ENCODE results near the gene GOPC. TPM values are rescaled to one million over a fixed set of nuclear protein-coding genes. Genes with fewer than 3 reads are reported as not detected.
A peak's percentile ranks its signal among the peaks of the same experiment; 100 is the strongest.

The GOPC gene
- total and polyA plus RNA-seq, 2 donors (not counting 1 experiment from before 2014, with no cell fraction given) = 8.9 to 26.7 TPM

GRCh38 chr6:117547688-117548621 lies 54.4 kb downstream of the GOPC start:
- no peak for TF ChIP-seq CTCF (IDR thresholded peaks at IDR 0.05)
- DNase-seq (peak; percentile 46), ATAC-seq (ENCODE audit: low read depth) (peak; percentile 67)
- intact Hi-C loops (cut with micrococcal nuclease) = no loop called here
- peaks cover 0 to 20% (median 4%) of the 10 kb centered on the region in 4 experiments for H3K27me3 ChIP-seq (replicated peaks in 1 of 4; ENCODE audit: control extremely low read depth in 1 of 4, control insufficient read depth in 3 of 4, insufficient read depth in 4 of 4, low read length in 3 of 4)
- H3K4me2 ChIP-seq (replicated peaks; ENCODE audit: low read depth, low read length, poor library complexity, severe bottlenecking) = peak overlapping the region; percentile 88
- no peaks in the 10 kb centered on the region for H3K79me2 ChIP-seq (ENCODE audit: control insufficient read depth, insufficient read depth, low read length)
- peak overlapping the region; percentile 68 for H3K9ac ChIP-seq (ENCODE audit: low read length)
- peaks cover 23% of the 10 kb centered on the region for H3K27me3 Mint-ChIP-seq
- ChIA-PET POLR2A (no interaction called here), CTCF (interaction anchor here (1.1 to 1.7 kb wide), 3 partner anchors 57 to 99 kb away, joined by 3 to 6 read pairs (median 4); no protein-coding TSS in a partner anchor)
- peak overlapping the region; percentile 81 for H3K4me3 Mint-ChIP-seq
- no peak overlapping the region for H3K27ac ChIP-seq (ENCODE audit: low read length in 2 of 2)
- no peaks in the 10 kb centered on the region for H3K36me3 ChIP-seq (replicated peaks in 1 of 2; ENCODE audit: control extremely low read depth in 1 of 2, control insufficient read depth in 1 of 2, extremely low read depth in 1 of 2, insufficient read depth in 2 of 2, low read length in 1 of 2)
- H4K20me1 ChIP-seq (ENCODE audit: control insufficient read depth, insufficient read depth, low read length, poor library complexity, severe bottlenecking) = no peaks in the 10 kb centered on the region
- H3K4me1 Mint-ChIP-seq = peaks cover 15% of the 10 kb centered on the region
- H3K4me1 ChIP-seq (ENCODE audit: control insufficient read depth in 2 of 2, insufficient read depth in 2 of 2, low read length in 2 of 2) = peaks cover 13 to 15% of the 10 kb centered on the region in 2 donors
- H3K9me3 Mint-ChIP-seq (ENCODE audit: insufficient read depth) = no peaks in the 10 kb centered on the region
- H3K27ac Mint-ChIP-seq = no peak overlapping the region
- peak overlapping the region; percentile 82 for H2AFZ ChIP-seq (ENCODE audit: insufficient read depth, low read depth, low read length, poor library complexity, severe bottlenecking)
- peak overlapping the region in 4 of 5 experiments; percentile 25 to 59 (median 52) for H3K4me3 ChIP-seq (ENCODE audit: control extremely low read depth in 1 of 5, extremely low read depth in 1 of 5, insufficient read depth in 1 of 5, low read depth in 2 of 5, low read length in 4 of 5)
- WGBS (ENCODE audit: insufficient coverage) = 22% methylated on average over 63 of the region's 64 CpGs
- peaks cover 0 to 4% (median 0%) of the 10 kb centered on the region in 3 donors for H3K9me3 ChIP-seq (ENCODE audit: control extremely low read depth in 1 of 3, control insufficient read depth in 2 of 3, insufficient read depth in 1 of 3, low read length in 2 of 3)

DNA sequence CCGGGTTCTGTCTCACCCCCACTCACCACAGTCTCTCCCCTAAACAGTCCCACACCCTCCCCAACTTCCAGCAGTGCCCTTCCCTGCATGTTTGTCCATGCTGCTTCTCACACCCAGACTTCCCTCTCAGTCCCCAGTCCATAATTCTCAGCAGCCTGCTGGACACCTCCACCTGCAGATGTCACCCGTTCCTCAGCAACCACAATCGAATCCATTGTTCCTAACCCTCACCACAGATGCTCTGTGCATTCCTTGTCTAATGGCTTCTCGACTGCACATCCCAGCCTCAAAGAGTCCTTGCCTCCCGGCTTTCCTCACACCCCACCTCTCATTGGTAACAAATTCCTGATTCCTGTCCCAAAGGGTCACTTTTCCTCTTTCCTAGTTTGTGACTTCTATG lies 55.6 kb downstream of the GOPC start:
- DNase-seq (no peak), ATAC-seq (ENCODE audit: low read depth) (no peak)
- Histone ChIP-seq H3K27me3 (replicated peaks in 1 of 4; ENCODE audit: control extremely low read depth in 1 of 4, control insufficient read depth in 3 of 4, insufficient read depth in 4 of 4, low read length in 3 of 4) (peaks cover 0 to 20% (median 4%) of the 10 kb centered on the region in 4 experiments), H3K79me2 (ENCODE audit: control insufficient read depth, insufficient read depth, low read length) (no peaks in the 10 kb centered on the region), H4K20me1 (ENCODE audit: control insufficient read depth, insufficient read depth, low read length, poor library complexity, severe bottlenecking) (no peaks in the 10 kb centered on the region), H3K4me2 (replicated peaks; ENCODE audit: low read depth, low read length, poor library complexity, severe bottlenecking) (no peak overlapping the region), H3K4me3 (ENCODE audit: control extremely low read depth in 1 of 5, extremely low read depth in 1 of 5, insufficient read depth in 1 of 5, low read depth in 2 of 5, low read length in 4 of 5) (no peak overlapping the region), H2AFZ (ENCODE audit: insufficient read depth, low read depth, low read length, poor library complexity, severe bottlenecking) (no peak overlapping the region), H3K9me3 (ENCODE audit: control extremely low read depth in 1 of 3, control insufficient read depth in 2 of 3, insufficient read depth in 1 of 3, low read length in 2 of 3) (peaks cover 0 to 4% (median 0%) of the 10 kb centered on the region in 3 donors), H3K4me1 (ENCODE audit: control insufficient read depth in 2 of 2, insufficient read depth in 2 of 2, low read length in 2 of 2) (peaks cover 13 to 15% of the 10 kb centered on the region in 2 donors), H3K9ac (ENCODE audit: low read length) (no peak overlapping the region), H3K36me3 (replicated peaks in 1 of 2; ENCODE audit: control extremely low read depth in 1 of 2, control insufficient read depth in 1 of 2, extremely low read depth in 1 of 2, insufficient read depth in 2 of 2, low read length in 1 of 2) (no peaks in the 10 kb centered on the region), H3K27ac (ENCODE audit: low read length in 2 of 2) (no peak overlapping the region)
- 83% methylated on average over 5 of the region's 5 CpGs for WGBS (ENCODE audit: insufficient coverage)
- no peak overlapping the region for H3K27ac Mint-ChIP-seq
- CTCF ChIA-PET = interaction anchor here (1.2 kb wide), 1 partner anchor 58 kb away, joined by 6 read pairs; no protein-coding TSS in a partner anchor
- peaks cover 15% of the 10 kb centered on the region for H3K4me1 Mint-ChIP-seq
- intact Hi-C loops (cut with micrococcal nuclease) = no loop called here
- POLR2A ChIA-PET = no interaction called here
- H3K9me3 Mint-ChIP-seq (ENCODE audit: insufficient read depth) = no peaks in the 10 kb centered on the region
- H3K4me3 Mint-ChIP-seq = peak overlapping the region; percentile 81
- peaks cover 23% of the 10 kb centered on the region for H3K27me3 Mint-ChIP-seq
- no peak for TF ChIP-seq CTCF (IDR thresholded peaks at IDR 0.05)
- TF ChIP-seq EZH2 (IDR thresholded peaks at IDR 0.05; ENCODE audit: borderline replicate concordance, insufficient read depth, low read depth, low read length, poor library complexity, severe bottlenecking) = no peak
